Measurements from ENCODE around the gene ISLR2. TPM values are rescaled to one million over a fixed set of nuclear protein-coding genes. Genes with fewer than 3 reads are reported as not detected.
A peak's percentile ranks its signal among the peaks of the same experiment; 100 is the strongest.
"Not testable (repeated sequence)": the region's sequence is repeated elsewhere in the genome, so short reads cannot be mapped to it uniquely, and the experiment has no call there.

The ISLR2 gene
- 6.1 TPM in 2 replicates for total RNA-seq
- long read RNA-seq, partial matches to known transcripts = 0 of 1 reads
- long read RNA-seq, other reads (novel, unspliced or antisense) = 1 of 1 reads

DNA sequence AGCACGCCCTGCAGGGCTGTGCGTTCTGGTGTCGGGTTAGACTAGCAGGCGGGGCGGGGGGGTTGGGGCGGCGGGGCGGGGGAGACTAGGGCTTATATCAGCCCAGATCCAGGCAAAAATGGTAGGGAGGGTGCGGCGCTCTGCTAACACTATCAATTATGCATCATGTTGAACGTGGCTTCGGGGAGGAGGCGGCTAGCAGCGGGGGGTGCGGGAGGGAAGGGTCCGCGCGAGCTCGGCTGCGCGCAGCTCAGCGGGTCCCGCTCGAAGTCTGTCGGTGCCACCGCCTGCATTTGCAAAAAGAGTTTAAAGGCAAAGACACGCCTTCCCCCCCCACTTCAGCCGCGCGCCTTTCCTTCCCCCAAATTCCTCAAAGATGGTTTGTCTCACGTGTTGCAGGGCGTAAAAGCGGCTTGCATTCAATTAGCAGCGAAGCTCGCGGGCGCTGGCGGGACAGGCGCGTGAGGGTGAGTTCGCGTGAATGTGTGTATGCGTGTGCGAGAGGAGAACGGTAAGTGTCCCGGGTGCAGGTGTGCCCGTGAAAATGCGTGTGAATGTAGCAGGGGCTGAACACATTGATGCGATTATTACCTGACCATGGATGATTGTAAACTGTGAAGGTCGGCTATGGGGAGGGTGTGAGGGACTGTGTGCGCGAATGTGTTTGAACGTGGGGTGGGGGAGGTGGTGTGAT lies at the start of gene ISLR2:
Gene ISLR2, plus strand, starts transcription at position 432 of the 694 bp plus-strand sequence. CDS start 2,169 bp downstream, outside the sequence.
- Mint-ChIP-seq H3K9me3 (ENCODE audit: unreplicated experiment) (no peaks in the 10 kb centered on the region), H3K36me3 (ENCODE audit: unreplicated experiment) (peaks cover 7% of the 10 kb centered on the region), H3K4me3 (ENCODE audit: unreplicated experiment) (peak within 1 kb of the TSS; percentile 73), H3K27me3 (ENCODE audit: unreplicated experiment) (peaks cover 32% of the 10 kb centered on the region), H3K4me1 (ENCODE audit: unreplicated experiment) (peaks cover 38% of the 10 kb centered on the region), H3K27ac (ENCODE audit: unreplicated experiment) (peak within 1 kb of the TSS; percentile 57)
- TF ChIP-seq, protein P1, sequence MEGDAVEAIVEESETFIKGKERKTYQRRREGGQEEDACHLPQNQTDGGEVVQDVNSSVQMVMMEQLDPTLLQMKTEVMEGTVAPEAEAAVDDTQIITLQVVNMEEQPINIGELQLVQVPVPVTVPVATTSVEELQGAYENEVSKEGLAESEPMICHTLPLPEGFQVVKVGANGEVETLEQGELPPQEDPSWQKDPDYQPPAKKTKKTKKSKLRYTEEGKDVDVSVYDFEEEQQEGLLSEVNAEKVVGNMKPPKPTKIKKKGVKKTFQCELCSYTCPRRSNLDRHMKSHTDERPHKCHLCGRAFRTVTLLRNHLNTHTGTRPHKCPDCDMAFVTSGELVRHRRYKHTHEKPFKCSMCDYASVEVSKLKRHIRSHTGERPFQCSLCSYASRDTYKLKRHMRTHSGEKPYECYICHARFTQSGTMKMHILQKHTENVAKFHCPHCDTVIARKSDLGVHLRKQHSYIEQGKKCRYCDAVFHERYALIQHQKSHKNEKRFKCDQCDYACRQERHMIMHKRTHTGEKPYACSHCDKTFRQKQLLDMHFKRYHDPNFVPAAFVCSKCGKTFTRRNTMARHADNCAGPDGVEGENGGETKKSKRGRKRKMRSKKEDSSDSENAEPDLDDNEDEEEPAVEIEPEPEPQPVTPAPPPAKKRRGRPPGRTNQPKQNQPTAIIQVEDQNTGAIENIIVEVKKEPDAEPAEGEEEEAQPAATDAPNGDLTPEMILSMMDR (IDR thresholded peaks at IDR 0.05) = no peak
- DNase-seq (ENCODE audit: extremely low spot score, unreplicated experiment) = no peak

DNA sequence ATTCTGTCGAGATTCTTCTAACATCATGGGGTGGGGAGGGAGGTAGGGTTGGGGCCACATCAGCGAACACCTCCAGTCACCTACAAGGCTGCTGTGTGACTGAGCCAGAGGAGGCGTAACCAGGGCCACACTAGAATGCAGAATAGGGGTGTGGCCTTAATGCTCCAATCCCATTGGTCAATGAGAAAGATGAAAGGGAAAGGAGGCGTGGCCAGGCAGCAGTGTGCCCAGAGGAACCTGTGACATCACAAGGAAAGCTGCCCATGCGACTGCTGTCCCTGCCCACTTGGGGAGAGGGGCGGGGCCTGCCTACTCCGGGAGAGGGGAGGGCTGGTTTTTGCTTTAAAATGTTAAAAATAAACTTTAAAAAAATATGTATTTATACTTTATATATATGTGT lies 47.9 kb upstream of the ISLR2 start, which contains the start of gene GOLGA6A:
Gene GOLGA6A, minus strand, starts transcription at position 101 of the 400 bp plus-strand sequence. Its CDS starts 41 bp downstream, at position 60.
- not testable (repeated sequence) for H3K9me3 Mint-ChIP-seq (ENCODE audit: unreplicated experiment); H3K4me3 Mint-ChIP-seq (ENCODE audit: unreplicated experiment); H3K4me1 Mint-ChIP-seq (ENCODE audit: unreplicated experiment); H3K27ac Mint-ChIP-seq (ENCODE audit: unreplicated experiment); H3K36me3 Mint-ChIP-seq (ENCODE audit: unreplicated experiment); H3K27me3 Mint-ChIP-seq (ENCODE audit: unreplicated experiment); DNase-seq (ENCODE audit: extremely low spot score, unreplicated experiment)

DNA sequence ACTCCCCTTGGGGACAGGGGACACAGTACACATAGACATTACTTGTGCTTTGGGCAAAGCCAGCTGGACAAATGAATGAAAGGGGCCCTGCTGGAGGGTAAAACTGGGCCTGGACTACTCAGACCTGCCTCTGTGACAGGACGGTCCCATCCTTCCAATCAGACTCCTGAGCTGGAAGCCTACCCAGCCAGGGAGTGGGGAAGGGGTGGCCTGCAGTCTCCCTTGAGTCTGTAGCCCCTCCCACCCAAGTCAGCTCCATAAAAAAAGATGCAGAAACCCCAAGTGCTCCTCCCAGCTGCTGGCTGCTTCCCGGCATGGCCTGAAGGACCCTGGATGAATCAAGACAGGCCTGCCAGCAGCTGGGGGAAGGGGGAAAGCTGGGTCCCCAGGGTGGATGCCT lies 35.8 kb upstream of the ISLR2 start:
- H3K9me3 Mint-ChIP-seq (ENCODE audit: unreplicated experiment); H3K4me3 Mint-ChIP-seq (ENCODE audit: unreplicated experiment); H3K27me3 Mint-ChIP-seq (ENCODE audit: unreplicated experiment); H3K27ac Mint-ChIP-seq (ENCODE audit: unreplicated experiment); DNase-seq (ENCODE audit: extremely low spot score, unreplicated experiment); H3K4me1 Mint-ChIP-seq (ENCODE audit: unreplicated experiment); H3K36me3 Mint-ChIP-seq (ENCODE audit: unreplicated experiment): not testable (repeated sequence)

- not testable (repeated sequence) for H3K36me3 Mint-ChIP-seq (ENCODE audit: unreplicated experiment)
Observed at GRCh38 chr15:74095610-74096009, 34.8 kb upstream of the ISLR2 start.

DNA sequence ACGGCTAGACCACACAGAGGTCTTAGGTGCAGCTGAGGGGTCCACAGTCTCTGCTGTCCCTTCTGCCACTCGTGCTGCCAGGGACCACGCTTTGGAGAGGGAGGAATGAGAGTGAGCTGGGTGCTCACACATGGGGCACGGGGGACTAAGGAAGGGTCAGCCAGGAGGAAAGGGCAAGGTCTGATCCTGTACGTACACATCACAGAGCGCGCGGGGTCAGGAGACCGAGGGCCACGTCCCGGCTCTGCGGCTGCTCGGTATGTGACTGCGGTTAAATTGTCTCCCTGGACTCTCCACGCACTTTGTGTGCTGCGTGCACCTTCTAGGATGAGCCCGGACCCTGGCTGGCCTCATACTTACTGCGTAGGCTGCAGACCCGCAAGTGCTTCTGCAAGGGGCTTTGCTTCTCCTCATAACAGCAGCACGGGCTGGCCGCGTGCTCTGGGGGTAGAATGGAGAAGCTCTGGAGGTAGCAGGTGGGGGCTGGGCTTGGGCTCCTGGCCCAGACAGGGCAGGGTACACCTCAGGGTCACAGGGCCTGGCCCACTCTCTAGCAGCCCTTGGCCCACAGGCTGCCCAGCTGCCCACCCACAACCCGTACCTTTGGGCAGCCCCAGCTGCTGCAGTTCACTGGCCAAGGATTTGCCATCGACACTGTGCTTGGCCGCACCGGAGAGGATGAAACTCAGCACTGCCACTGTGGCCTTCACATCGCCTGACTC lies 33.5 kb upstream of the ISLR2 start:
- not testable (repeated sequence) for H3K27ac Mint-ChIP-seq (ENCODE audit: unreplicated experiment); H3K27me3 Mint-ChIP-seq (ENCODE audit: unreplicated experiment); DNase-seq (ENCODE audit: extremely low spot score, unreplicated experiment); H3K4me1 Mint-ChIP-seq (ENCODE audit: unreplicated experiment); H3K9me3 Mint-ChIP-seq (ENCODE audit: unreplicated experiment); H3K4me3 Mint-ChIP-seq (ENCODE audit: unreplicated experiment); H3K36me3 Mint-ChIP-seq (ENCODE audit: unreplicated experiment)

More at GRCh38 chr15:74095610-74096009, 34.8 kb upstream of the ISLR2 start:
- not testable (repeated sequence) for H3K27me3 Mint-ChIP-seq (ENCODE audit: unreplicated experiment); H3K27ac Mint-ChIP-seq (ENCODE audit: unreplicated experiment); H3K4me1 Mint-ChIP-seq (ENCODE audit: unreplicated experiment); H3K4me3 Mint-ChIP-seq (ENCODE audit: unreplicated experiment); H3K9me3 Mint-ChIP-seq (ENCODE audit: unreplicated experiment); DNase-seq (ENCODE audit: extremely low spot score, unreplicated experiment)

GRCh38 chr15:74099963-74100733 lies 30.2 kb upstream of the ISLR2 start:
- not testable (repeated sequence) for H3K27me3 Mint-ChIP-seq (ENCODE audit: unreplicated experiment); H3K4me1 Mint-ChIP-seq (ENCODE audit: unreplicated experiment); H3K36me3 Mint-ChIP-seq (ENCODE audit: unreplicated experiment); H3K9me3 Mint-ChIP-seq (ENCODE audit: unreplicated experiment)
- H3K27ac Mint-ChIP-seq (ENCODE audit: unreplicated experiment) = peak overlapping the region; percentile 96
- H3K4me3 Mint-ChIP-seq (ENCODE audit: unreplicated experiment) = peak overlapping the region; percentile 83
- DNase-seq (ENCODE audit: extremely low spot score, unreplicated experiment) = peak; percentile 97

- H3K4me1 Mint-ChIP-seq (ENCODE audit: unreplicated experiment) = no peaks in the 10 kb centered on the region
- no peak for DNase-seq (ENCODE audit: extremely low spot score, unreplicated experiment)
- peaks cover 14% of the 10 kb centered on the region for H3K27me3 Mint-ChIP-seq (ENCODE audit: unreplicated experiment)
- H3K36me3 Mint-ChIP-seq (ENCODE audit: unreplicated experiment) = no peaks in the 10 kb centered on the region
- no peak overlapping the region for H3K27ac Mint-ChIP-seq (ENCODE audit: unreplicated experiment)
- TF ChIP-seq, protein P1 (IDR thresholded peaks at IDR 0.05) = no peak
- no peaks in the 10 kb centered on the region for H3K9me3 Mint-ChIP-seq (ENCODE audit: unreplicated experiment)
- H3K4me3 Mint-ChIP-seq (ENCODE audit: unreplicated experiment) = no peak overlapping the region
Observed at GRCh38 chr15:74108111-74108510, 22.3 kb upstream of the ISLR2 start.

All from osteocyte (in vitro differentiated cells).